ENCODE results near the gene PSMD5.
"Not testable (repeated sequence)": the region's sequence is repeated elsewhere in the genome, so short reads cannot be mapped to it uniquely, and the experiment has no call there.

The PSMD5 gene

DNA sequence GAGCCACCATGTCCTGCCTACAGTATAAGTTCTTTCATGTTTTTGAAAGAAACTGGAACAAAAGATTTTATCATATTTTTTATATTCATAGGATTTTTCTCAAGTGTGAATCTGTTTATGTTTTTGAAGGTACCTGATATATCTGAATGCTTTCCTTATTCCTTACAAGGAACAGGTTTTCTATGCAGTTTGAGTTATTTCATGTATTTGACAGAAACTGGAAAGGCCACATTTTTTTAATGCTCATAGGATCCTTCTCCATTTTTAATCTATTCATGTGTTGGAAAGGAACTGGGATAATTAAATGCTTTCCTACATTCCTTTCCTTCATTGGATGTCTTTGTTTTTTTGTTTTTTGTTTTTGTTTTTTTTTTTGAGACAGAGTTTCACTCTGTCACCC is 33.8 kb downstream of the PSMD5 start:
- Histone ChIP-seq H3K27me3 (ENCODE audit: insufficient read depth, poor library complexity, severe bottlenecking) (no peaks in the 10 kb centered on the region), H3K27ac (ENCODE audit: poor library complexity, severe bottlenecking) (no peak overlapping the region), H3K4me1 (ENCODE audit: insufficient read depth, poor library complexity, severe bottlenecking) (no peaks in the 10 kb centered on the region), H3K36me3 (ENCODE audit: low read depth) (no peaks in the 10 kb centered on the region), H3K9me3 (ENCODE audit: severe bottlenecking) (peaks cover 8% of the 10 kb centered on the region), H3K4me3 (ENCODE audit: severe bottlenecking) (no peak overlapping the region)
- ATAC-seq (ENCODE audit: low read depth) (no peak), DNase-seq (ENCODE audit: low spot score) (no peak)
- TF ChIP-seq, protein P1, sequence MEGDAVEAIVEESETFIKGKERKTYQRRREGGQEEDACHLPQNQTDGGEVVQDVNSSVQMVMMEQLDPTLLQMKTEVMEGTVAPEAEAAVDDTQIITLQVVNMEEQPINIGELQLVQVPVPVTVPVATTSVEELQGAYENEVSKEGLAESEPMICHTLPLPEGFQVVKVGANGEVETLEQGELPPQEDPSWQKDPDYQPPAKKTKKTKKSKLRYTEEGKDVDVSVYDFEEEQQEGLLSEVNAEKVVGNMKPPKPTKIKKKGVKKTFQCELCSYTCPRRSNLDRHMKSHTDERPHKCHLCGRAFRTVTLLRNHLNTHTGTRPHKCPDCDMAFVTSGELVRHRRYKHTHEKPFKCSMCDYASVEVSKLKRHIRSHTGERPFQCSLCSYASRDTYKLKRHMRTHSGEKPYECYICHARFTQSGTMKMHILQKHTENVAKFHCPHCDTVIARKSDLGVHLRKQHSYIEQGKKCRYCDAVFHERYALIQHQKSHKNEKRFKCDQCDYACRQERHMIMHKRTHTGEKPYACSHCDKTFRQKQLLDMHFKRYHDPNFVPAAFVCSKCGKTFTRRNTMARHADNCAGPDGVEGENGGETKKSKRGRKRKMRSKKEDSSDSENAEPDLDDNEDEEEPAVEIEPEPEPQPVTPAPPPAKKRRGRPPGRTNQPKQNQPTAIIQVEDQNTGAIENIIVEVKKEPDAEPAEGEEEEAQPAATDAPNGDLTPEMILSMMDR (IDR thresholded peaks at IDR 0.05; ENCODE audit: poor library complexity, severe bottlenecking), result no peak

DNA sequence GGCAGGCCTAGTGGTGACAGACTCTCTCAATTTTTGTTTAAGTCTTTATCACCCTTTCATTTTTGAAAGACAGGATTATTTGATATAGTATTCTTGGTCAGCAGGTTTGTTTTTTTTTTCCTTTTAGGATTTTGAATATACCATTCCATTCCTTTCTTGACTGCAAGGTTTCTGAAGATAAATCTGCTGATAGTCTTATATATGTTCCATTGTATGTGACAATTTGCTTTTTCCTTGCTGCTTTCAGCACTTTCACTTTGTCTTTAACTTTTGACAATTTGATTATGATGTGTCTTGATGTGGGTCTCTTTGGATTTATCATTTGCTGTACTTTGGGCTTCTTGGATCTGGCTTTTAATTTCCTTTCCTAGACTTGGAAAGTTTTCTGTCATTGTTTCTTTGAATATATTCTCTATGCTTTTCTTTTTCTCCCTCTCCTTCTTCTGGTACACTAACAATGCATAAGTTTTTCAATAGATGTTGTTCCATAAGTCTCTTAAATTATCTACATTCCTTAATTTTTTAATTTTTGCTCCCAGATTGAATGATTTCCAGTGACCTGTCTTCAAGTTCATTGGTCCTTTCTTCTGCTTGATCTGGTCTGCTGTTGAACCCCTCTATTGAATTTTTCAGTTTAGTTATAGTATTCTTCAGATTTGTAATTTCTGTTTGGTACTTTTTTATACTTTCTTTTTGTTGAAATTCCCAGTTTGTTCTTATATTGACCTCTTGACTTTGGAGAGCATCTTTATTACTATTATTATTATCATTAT is 34.9 kb downstream of the PSMD5 start:
- Histone ChIP-seq H3K4me3 (ENCODE audit: severe bottlenecking) (no peak overlapping the region), H3K9me3 (ENCODE audit: severe bottlenecking) (peaks cover 8% of the 10 kb centered on the region), H3K4me1 (ENCODE audit: insufficient read depth, poor library complexity, severe bottlenecking) (no peaks in the 10 kb centered on the region), H3K27me3 (ENCODE audit: insufficient read depth, poor library complexity, severe bottlenecking) (no peaks in the 10 kb centered on the region), H3K36me3 (ENCODE audit: low read depth) (no peaks in the 10 kb centered on the region), H3K27ac (ENCODE audit: poor library complexity, severe bottlenecking) (no peak overlapping the region)
- no peak for ATAC-seq (ENCODE audit: low read depth)
- TF ChIP-seq, protein P1 (IDR thresholded peaks at IDR 0.05; ENCODE audit: poor library complexity, severe bottlenecking), result no peak
- no peak for DNase-seq (ENCODE audit: low spot score)

DNA sequence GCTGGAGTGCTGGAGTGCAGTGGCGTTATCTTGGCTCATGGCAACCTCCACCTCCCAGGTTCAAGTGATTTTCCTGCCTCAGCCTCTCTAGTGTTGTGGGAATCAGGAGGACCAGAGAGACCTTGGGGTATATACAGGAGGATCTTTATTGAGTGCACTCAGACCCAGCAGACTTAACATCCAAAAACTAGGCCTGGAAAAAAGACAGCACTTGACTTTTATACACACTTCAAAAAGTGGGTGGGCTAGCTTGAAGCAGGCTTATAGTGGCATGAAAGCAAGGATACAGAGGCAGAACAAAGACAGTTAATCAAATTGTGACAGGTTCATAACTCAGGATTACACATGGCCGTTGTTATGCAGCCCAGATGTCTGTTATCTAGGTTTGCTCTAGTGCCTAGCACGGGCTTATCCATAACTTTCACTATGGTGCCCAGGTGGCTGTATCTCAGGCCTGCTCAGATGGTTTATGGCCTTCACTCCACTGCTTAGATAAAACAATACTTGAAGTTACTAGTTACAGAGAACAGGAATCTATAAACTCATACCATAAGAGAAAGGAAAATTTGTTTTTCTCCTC is 37.8 kb downstream of the PSMD5 start:
- not testable (repeated sequence) for ATAC-seq (ENCODE audit: low read depth); H3K27me3 ChIP-seq (ENCODE audit: insufficient read depth, poor library complexity, severe bottlenecking); H3K4me1 ChIP-seq (ENCODE audit: insufficient read depth, poor library complexity, severe bottlenecking); H3K27ac ChIP-seq (ENCODE audit: poor library complexity, severe bottlenecking); H3K4me3 ChIP-seq (ENCODE audit: severe bottlenecking); H3K9me3 ChIP-seq (ENCODE audit: severe bottlenecking); H3K36me3 ChIP-seq (ENCODE audit: low read depth); DNase-seq (ENCODE audit: low spot score)

DNA sequence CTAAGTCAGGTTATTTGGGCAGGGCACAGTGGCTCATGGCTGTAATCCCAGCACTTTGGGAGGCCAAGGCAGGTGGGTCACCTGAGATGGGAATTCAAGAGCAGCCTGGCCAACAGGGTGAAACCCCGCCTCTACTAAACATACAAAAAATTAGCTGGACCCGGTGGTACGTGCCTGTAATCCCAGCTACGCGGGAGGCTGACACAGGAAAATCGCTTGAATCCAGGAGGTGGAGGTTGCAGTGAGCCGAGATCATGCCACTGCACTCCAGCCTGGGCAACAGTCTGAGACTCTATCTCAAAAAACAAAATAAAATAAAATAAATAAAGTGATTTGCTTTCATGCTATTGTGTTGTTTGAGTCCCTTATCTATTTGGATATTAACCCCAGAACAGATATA is 41.3 kb downstream of the PSMD5 start:
- Histone ChIP-seq H3K36me3 (ENCODE audit: low read depth) (no peaks in the 10 kb centered on the region), H3K4me1 (ENCODE audit: insufficient read depth, poor library complexity, severe bottlenecking) (no peaks in the 10 kb centered on the region), H3K9me3 (ENCODE audit: severe bottlenecking) (peaks cover 5% of the 10 kb centered on the region), H3K27me3 (ENCODE audit: insufficient read depth, poor library complexity, severe bottlenecking) (no peaks in the 10 kb centered on the region), H3K27ac (ENCODE audit: poor library complexity, severe bottlenecking) (no peak overlapping the region), H3K4me3 (ENCODE audit: severe bottlenecking) (no peak overlapping the region)
- TF ChIP-seq, protein P1 (IDR thresholded peaks at IDR 0.05; ENCODE audit: poor library complexity, severe bottlenecking), result no peak
- ATAC-seq (ENCODE audit: low read depth) (no peak), DNase-seq (ENCODE audit: low spot score) (no peak)

DNA sequence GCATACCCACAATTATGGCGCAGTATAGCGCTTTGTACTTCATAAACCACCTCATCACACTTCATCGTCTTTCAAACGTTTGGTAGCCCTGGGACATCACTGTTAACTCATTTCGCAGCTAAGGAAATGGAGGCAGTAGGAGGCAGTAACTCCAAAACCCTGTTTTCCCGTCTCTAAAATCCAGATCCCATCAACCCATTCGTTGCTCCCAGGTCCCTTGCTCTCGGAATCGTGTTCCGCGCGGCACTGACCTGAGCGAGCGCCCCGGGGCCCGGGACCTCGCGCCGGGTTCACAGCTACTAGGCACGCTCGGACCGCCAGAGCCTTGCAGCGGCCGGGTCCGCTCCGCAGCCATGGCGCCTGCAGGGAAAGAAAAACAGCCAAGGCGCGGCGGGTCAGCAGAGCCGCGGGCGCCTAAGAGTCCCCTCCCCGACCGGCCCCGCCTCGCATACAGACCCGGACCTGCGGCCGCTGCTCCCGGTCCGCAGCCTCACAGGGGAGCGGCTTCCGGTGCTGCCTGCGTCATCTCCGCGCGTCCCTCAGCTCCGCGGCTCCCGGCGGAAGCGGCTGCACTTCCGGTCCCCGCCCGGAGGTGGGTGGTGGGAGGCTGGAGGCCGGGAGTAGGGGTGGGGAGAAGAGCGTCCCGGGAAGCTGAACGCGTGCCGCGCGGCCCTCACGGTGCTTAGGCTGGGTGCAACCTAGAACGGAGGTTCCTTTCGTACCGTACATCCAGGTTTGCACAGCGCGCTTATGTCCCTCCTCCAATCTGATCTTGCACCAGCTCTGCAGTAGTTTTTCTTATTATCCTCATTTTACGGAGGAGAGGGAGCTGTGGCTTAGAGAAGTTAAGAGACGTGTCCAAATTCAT is 49.6 kb downstream of the PSMD5 start, which contains the start of gene FBXW2:
Gene FBXW2, minus strand, starts transcription at position 519 of the 868 bp plus-strand sequence. CDS start 5,158 bp downstream, outside the sequence.
- peak within 1 kb of the TSS; percentile 90 for H3K4me3 ChIP-seq (ENCODE audit: severe bottlenecking)
- peak within 1 kb of the TSS; percentile 47 for H3K27ac ChIP-seq (ENCODE audit: poor library complexity, severe bottlenecking)
- H3K27me3 ChIP-seq (ENCODE audit: insufficient read depth, poor library complexity, severe bottlenecking), result no peaks in the 10 kb centered on the region
- H3K36me3 ChIP-seq (ENCODE audit: low read depth), result peaks cover 39% of the 10 kb centered on the region
- TF ChIP-seq, protein P1 (IDR thresholded peaks at IDR 0.05; ENCODE audit: poor library complexity, severe bottlenecking), result no peak
- H3K4me1 ChIP-seq (ENCODE audit: insufficient read depth, poor library complexity, severe bottlenecking), result peaks cover 11% of the 10 kb centered on the region
- DNase-seq (ENCODE audit: low spot score) (peak; percentile 86), ATAC-seq (ENCODE audit: low read depth) (peak; percentile 95)
- no peaks in the 10 kb centered on the region for H3K9me3 ChIP-seq (ENCODE audit: severe bottlenecking)

All from RWPE2 (cell line).